K562 (cell line): ENCODE measurements around the gene CXCR5. TPM values are rescaled to one million over a fixed set of nuclear protein-coding genes. Genes with fewer than 3 reads are reported as not detected.
A peak's percentile ranks its signal among the peaks of the same experiment; 100 is the strongest.

Experiments
- ATAC-seq: fragments of 200-7000 bp; cut with Tn5 transposase; 3 replicates; pipeline ENCODE4 v1.9.1; 2020; ENCODE audit warnings: moderate library complexity
- BruUV-seq: library from RNA; stranded (reverse); fragments of 400-500 nt; replicated peaks from 2 replicates; lab custom pipeline; 2021; lab: Mats Ljungman, UMichigan
- CTCF ChIA-PET: fragments of 300-600 bp; formaldehyde crosslinking; extraction: SDS; loops from one replicate; lab custom pipeline; 2021; ENCODE audit warnings: low intra/inter-chr PET ratio; lab: Yijun Ruan, JAX
- POLR2A ChIA-PET: fragments of 300-600, 350-650 bp; sonication (Branson Sonifier 250); formaldehyde crosslinking; extraction: SDS; loops from one replicate; lab custom pipeline; 2021; ENCODE audit warnings: antibody characterized with exemption, inconsistent platforms; lab: Yijun Ruan, JAX
- DNase-seq, 4 experiments: peaks; one replicate each; pipeline versions ENCODE4 v3.0.0 to v3.0.0-alpha.2; 2011 to 2018; ENCODE audit warnings: low spot score in 3 of 4, mixed read lengths in 3 of 4; ENCODE audit errors: extremely low read depth in 1 of 4
- FAIRE-seq: peaks from 2 replicates; lab custom pipeline; 2011; peaks lifted over from hg19 to GRCh38; lab: Jason Lieb, UNC
- H2AFZ ChIP-seq: 2 replicates; pipeline ENCODE4 v1.6.0; 2011; ENCODE audit warnings: low read depth, low read length, control low read depth, inconsistent platforms
- H3K27ac ChIP-seq: fragments of 200-600 bp; 3 replicates; pipeline ENCODE4 v1.8.0; 2011; ENCODE audit warnings: low read depth, mild to moderate bottlenecking, control low read depth, inconsistent platforms, low read length, moderate library complexity, mixed read lengths; ENCODE audit errors: extremely low read depth
- H3K27me3 ChIP-seq, 2 experiments: fragments of 300-600 bp in 1 of 2; 2 replicates in 1 of 2; 3 replicates in 1 of 2; pipeline versions ENCODE4 v1.6.0 to v1.8.0; 2011; ENCODE audit warnings: inconsistent platforms in 2 of 2, low read length in 2 of 2, mild to moderate bottlenecking in 1 of 2, mixed read lengths in 1 of 2, moderate library complexity in 1 of 2; ENCODE audit not compliant: control insufficient read depth in 2 of 2, insufficient read depth in 2 of 2
- H3K36me3 ChIP-seq: fragments of 300-600 bp; 3 replicates; pipeline ENCODE4 v1.8.0; 2011; ENCODE audit warnings: mild to moderate bottlenecking, low read length, inconsistent platforms; ENCODE audit not compliant: control insufficient read depth, insufficient read depth
- H3K4me1 ChIP-seq, 2 experiments: fragments of 200-600 bp in 1 of 2; replicated peaks in 1 of 2; 2 replicates in 1 of 2; 3 replicates in 1 of 2; pipeline versions ENCODE4 v1.5.1 to v1.8.0; 2011; ENCODE audit warnings: inconsistent platforms in 2 of 2, low read length in 2 of 2, mild to moderate bottlenecking in 1 of 2, mixed read lengths in 1 of 2, moderate library complexity in 1 of 2; ENCODE audit not compliant: control insufficient read depth in 2 of 2, insufficient read depth in 2 of 2
- H3K4me2 ChIP-seq: 2 replicates; pipeline ENCODE4 v1.6.1; 2011; ENCODE audit warnings: low read length, control low read depth, inconsistent platforms, mixed read lengths; ENCODE audit not compliant: insufficient read depth
- H3K4me3 ChIP-seq: fragments of 200-600 bp; sonication (generic), shearing (Covaris generic); 2 replicates; pipeline ENCODE4 v1.5.1; 2016; ENCODE audit warnings: control low read depth, inconsistent platforms
- H3K79me2 ChIP-seq: fragments of 200-600 bp; 3 replicates; pipeline ENCODE4 v1.8.0; 2011; ENCODE audit warnings: low read length, inconsistent platforms; ENCODE audit not compliant: control insufficient read depth, insufficient read depth
- H3K9ac ChIP-seq, 2 experiments: 2 replicates each; pipeline versions ENCODE4 v1.6.0 to v1.6.1; 2011; ENCODE audit warnings: low read depth in 2 of 2, low read length in 2 of 2, control low read depth in 1 of 2, inconsistent platforms in 1 of 2, mild to moderate bottlenecking in 1 of 2, mixed read lengths in 1 of 2; ENCODE audit not compliant: insufficient read depth in 1 of 2
- H3K9me1 ChIP-seq: one replicate; pipeline ENCODE4 v1.6.0; 2011; ENCODE audit warnings: inconsistent platforms, mild to moderate bottlenecking, low read length, moderate library complexity; ENCODE audit not compliant: control insufficient read depth, insufficient read depth
- H3K9me3 ChIP-seq: replicated peaks from 2 replicates; pipeline ENCODE4 v1.5.1; 2011; ENCODE audit warnings: low read depth, low read length, inconsistent platforms; ENCODE audit not compliant: control insufficient read depth, insufficient read depth
- H4K20me1 ChIP-seq: replicated peaks from 2 replicates; pipeline ENCODE4 v1.6.1; 2011; ENCODE audit warnings: low read length, inconsistent platforms, mixed read lengths; ENCODE audit not compliant: control insufficient read depth, insufficient read depth
- CBFA2T2 ChIP-seq: fragments of 450-650 bp; conservative IDR thresholded peaks from 2 replicates; pipeline ENCODE4 v1.6.1; 2017; ENCODE audit warnings: mild to moderate bottlenecking
- EWSR1 ChIP-seq: fragments of 450-650 bp; IDR thresholded peaks from 2 replicates; pipeline ENCODE4 v1.6.1; 2018; ENCODE audit warnings: borderline replicate concordance, mild to moderate bottlenecking, low read depth, moderate library complexity; ENCODE audit not compliant: partially characterized antibody
- HOXB6 ChIP-seq: fragments of 250-450 bp; sonication (Bioruptor Pico); IDR thresholded peaks from 2 replicates; pipeline ENCODE4 v1.5.1; 2022; ENCODE audit warnings: mild to moderate bottlenecking, borderline replicate concordance
- PHTF2 ChIP-seq: fragments of 250-450 bp; sonication (Bioruptor Pico); IDR thresholded peaks from 2 replicates; pipeline ENCODE4 v1.5.0; 2021; ENCODE audit warnings: mild to moderate bottlenecking
- PRPF4 ChIP-seq: fragments of 200-400 bp; formaldehyde crosslinking; IDR thresholded peaks from one replicate; pipeline ENCODE4 v1.6.1; 2017; ENCODE audit warnings: low read length, low read depth, mild to moderate bottlenecking; ENCODE audit not compliant: insufficient read depth, poor library complexity, severe bottlenecking
- RBM17 ChIP-seq: fragments of 200-400 bp; formaldehyde crosslinking; IDR thresholded peaks from 2 replicates; pipeline ENCODE4 v1.6.1; 2017; ENCODE audit warnings: low read depth, mild to moderate bottlenecking, low read length, borderline replicate concordance
- TCF7 ChIP-seq: sonication (generic); IDR thresholded peaks from 2 replicates; pipeline ENCODE4 v1.6.1; 2016; ENCODE audit warnings: antibody characterized with exemption, borderline replicate concordance
- U2AF2 ChIP-seq: fragments of 200-400 bp; formaldehyde crosslinking; optimal IDR thresholded peaks from 2 replicates; pipeline ENCODE3; 2017; ENCODE audit warnings: low read depth, mild to moderate bottlenecking, low read length
- WGBS: fragments of 100-300 bp; shearing (Covaris generic); methylation state at CpG from one replicate; pipeline ENCODE4 v1.1.6; 2016; ENCODE audit warnings: low coverage, mixed read lengths; ENCODE audit not compliant: insufficient coverage; ENCODE audit errors: missing lambda C conversion rate; 5-methylcytosine and 5-hydroxymethylcytosine counted together
- in situ Hi-C: fragments of 300-500 bp; cut with MboI; formaldehyde crosslinking; loops from 4 replicates; pipeline ENCODE4 v1.15.0; 2018; ENCODE audit warnings: inconsistent platforms, mixed read lengths
- intact Hi-C: fragments of 100-400 bp; cut with micrococcal nuclease; formaldehyde crosslinking; loops from 2 replicates; pipeline ENCODE4 v1.14.2; 2022
- polyA plus RNA-seq, 8 experiments: library from polyadenylated mRNA; depleted of rRNA in 4 of 8; stranded (reverse) in 5 of 8; unstranded in 3 of 8; fragments of >200 nt; fragmentation: Nextera tagmentation in 2 of 8; fragmentation: Illumina TruSeq in 1 of 8; extraction: Ambion mirVana in 2 of 8; extraction: Trizol in 1 of 8; gene quantifications; 2 replicates each; pipeline versions ENCODE4 v1.2.1 to v1.2.3, GENCODE V29; 2011 to 2014; ENCODE audit warnings: inconsistent platforms in 1 of 8, missing spikeins in 1 of 8
- total RNA-seq, 7 experiments: library from RNA; depleted of rRNA in 6 of 7; stranded (reverse); fragments of >200 nt in 6 of 7; fragmentation: Illumina TruSeq in 2 of 7; extraction: Trizol in 2 of 7; gene quantifications; 2 replicates each; pipeline versions ENCODE4 v1.2.1 to v1.2.3, GENCODE V29; 2011 to 2021; ENCODE audit warnings: low replicate concordance in 1 of 7
- TF ChIP-seq, protein P1 (sequence below): fragments of 250-450 bp; sonication (Bioruptor Pico); IDR thresholded peaks from 2 replicates; pipeline ENCODE4 v1.8.0; 2022; ENCODE audit warnings: moderate library complexity, mild to moderate bottlenecking, inconsistent platforms
- TF ChIP-seq, protein P2 (sequence below): sonication (generic); formaldehyde crosslinking; IDR thresholded peaks from 2 replicates; pipeline ENCODE4 v1.8.0; 2023; ENCODE audit warnings: mild to moderate bottlenecking, missing genetic modification reagents
- TF ChIP-seq, protein P3 (sequence below): fragments of 200-400 bp; formaldehyde crosslinking; IDR thresholded peaks from 2 replicates; pipeline ENCODE4 v1.6.1; 2017; ENCODE audit warnings: mild to moderate bottlenecking, low read depth, low read length, moderate library complexity
- TF ChIP-seq, protein P4 (sequence below): fragments of 250-450 bp; sonication (Bioruptor Pico); IDR thresholded peaks from 2 replicates; pipeline ENCODE4 v1.8.0; 2022; ENCODE audit warnings: moderate library complexity, mild to moderate bottlenecking, inconsistent platforms

The CXCR5 gene
- total and polyA plus RNA-seq, 9 of the 15 experiments (the other 6 are each of a cell fraction or from before 2014, with no cell fraction given), result 0.03 to 0.06 TPM; not detected in 7

DNA sequence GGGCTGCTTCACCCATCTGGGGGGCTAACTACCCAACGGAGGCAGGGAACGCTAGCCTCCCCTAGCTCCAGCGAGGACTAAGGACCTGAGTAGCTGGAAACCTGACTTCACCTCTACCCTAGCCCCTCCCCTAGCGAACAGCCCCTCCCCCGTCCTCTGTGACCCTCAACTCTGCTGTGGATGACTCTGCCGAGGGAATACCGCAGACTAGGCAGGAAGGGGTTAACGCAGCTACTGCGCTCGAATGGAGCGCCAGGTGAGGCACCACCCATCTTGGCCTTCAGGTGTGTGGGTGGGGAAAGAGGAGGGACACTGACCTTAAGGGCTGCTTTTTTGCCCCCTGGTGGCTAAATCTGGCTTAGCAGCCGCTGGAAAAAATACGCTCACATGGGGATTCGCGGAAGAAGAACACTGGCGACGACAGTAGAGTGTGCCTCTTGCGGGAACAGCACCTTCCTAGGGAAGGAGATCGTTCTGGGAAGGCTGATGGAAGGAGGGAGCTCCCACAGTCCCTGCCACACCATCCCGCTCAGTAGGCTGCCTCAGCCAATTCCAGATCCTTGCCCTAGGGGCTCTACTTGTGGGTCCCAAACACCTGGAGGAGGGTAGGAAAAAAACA lies 46.5 kb downstream of the CXCR5 start:
- H3K4me1 ChIP-seq, result peaks cover 13 to 43% of the 10 kb centered on the region in 2 experiments; a peak in 4 of 5 replicates
- H3K4me3 ChIP-seq, result peak overlapping the region; percentile 64
- H3K27ac ChIP-seq, result peak overlapping the region; percentile 41; the same call in 2 of the 3 replicates
- peak overlapping the region; percentile 96 for H2AFZ ChIP-seq
- peak overlapping the region; percentile 85 for H3K4me2 ChIP-seq
- FAIRE-seq, result peak; percentile 94
- no peaks in the 10 kb centered on the region for H3K9me1 ChIP-seq
- ChIA-PET POLR2A (interaction anchor here (0.8 kb wide), 1 partner anchor 18 kb away, joined by 4 read pairs; no protein-coding TSS in a partner anchor), CTCF (interaction anchor here (0.6 to 3.5 kb wide), 4 partner anchors 24 to 1474 kb away, joined by 3 to 25 read pairs (median 11); no protein-coding TSS in a partner anchor)
- H3K79me2 ChIP-seq, result peaks cover 1% of the 10 kb centered on the region
- peak; percentile 82 to 90 (median 86) for DNase-seq
- ATAC-seq, result peak; percentile 50
- H3K27me3 ChIP-seq, result no peaks in the 10 kb centered on the region
- H3K9ac ChIP-seq, result peak overlapping the region; percentile 22 to 90; a peak in 3 of 4 replicates
- intact Hi-C loops, result no loop called here
- H4K20me1 ChIP-seq, result no peaks in the 10 kb centered on the region
- no peaks in the 10 kb centered on the region for H3K36me3 ChIP-seq
- no TSS peak for BruUV-seq
- in situ Hi-C loops, result no loop called here
- no peaks in the 10 kb centered on the region for H3K9me3 ChIP-seq
- WGBS, result under 1% methylated on average over 20 of the region's 20 CpGs
- TF ChIP-seq RBM17, result no peak
- TF ChIP-seq TCF7, result no peak
- TF ChIP-seq, protein P1, sequence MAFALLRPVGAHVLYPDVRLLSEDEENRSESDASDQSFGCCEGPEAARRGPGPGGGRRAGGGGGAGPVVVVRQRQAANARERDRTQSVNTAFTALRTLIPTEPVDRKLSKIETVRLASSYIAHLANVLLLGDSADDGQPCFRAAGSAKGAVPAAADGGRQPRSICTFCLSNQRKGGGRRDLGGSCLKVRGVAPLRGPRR (CRISPR knock-in tag), result no peak
- TF ChIP-seq, protein P2, sequence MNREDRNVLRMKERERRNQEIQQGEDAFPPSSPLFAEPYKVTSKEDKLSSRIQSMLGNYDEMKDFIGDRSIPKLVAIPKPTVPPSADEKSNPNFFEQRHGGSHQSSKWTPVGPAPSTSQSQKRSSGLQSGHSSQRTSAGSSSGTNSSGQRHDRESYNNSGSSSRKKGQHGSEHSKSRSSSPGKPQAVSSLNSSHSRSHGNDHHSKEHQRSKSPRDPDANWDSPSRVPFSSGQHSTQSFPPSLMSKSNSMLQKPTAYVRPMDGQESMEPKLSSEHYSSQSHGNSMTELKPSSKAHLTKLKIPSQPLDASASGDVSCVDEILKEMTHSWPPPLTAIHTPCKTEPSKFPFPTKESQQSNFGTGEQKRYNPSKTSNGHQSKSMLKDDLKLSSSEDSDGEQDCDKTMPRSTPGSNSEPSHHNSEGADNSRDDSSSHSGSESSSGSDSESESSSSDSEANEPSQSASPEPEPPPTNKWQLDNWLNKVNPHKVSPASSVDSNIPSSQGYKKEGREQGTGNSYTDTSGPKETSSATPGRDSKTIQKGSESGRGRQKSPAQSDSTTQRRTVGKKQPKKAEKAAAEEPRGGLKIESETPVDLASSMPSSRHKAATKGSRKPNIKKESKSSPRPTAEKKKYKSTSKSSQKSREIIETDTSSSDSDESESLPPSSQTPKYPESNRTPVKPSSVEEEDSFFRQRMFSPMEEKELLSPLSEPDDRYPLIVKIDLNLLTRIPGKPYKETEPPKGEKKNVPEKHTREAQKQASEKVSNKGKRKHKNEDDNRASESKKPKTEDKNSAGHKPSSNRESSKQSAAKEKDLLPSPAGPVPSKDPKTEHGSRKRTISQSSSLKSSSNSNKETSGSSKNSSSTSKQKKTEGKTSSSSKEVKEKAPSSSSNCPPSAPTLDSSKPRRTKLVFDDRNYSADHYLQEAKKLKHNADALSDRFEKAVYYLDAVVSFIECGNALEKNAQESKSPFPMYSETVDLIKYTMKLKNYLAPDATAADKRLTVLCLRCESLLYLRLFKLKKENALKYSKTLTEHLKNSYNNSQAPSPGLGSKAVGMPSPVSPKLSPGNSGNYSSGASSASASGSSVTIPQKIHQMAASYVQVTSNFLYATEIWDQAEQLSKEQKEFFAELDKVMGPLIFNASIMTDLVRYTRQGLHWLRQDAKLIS (CRISPR knock-in tag), result no peak; the same call in 1 of the 2 replicates
- no peak for TF ChIP-seq CBFA2T2
- TF ChIP-seq, protein P3, sequence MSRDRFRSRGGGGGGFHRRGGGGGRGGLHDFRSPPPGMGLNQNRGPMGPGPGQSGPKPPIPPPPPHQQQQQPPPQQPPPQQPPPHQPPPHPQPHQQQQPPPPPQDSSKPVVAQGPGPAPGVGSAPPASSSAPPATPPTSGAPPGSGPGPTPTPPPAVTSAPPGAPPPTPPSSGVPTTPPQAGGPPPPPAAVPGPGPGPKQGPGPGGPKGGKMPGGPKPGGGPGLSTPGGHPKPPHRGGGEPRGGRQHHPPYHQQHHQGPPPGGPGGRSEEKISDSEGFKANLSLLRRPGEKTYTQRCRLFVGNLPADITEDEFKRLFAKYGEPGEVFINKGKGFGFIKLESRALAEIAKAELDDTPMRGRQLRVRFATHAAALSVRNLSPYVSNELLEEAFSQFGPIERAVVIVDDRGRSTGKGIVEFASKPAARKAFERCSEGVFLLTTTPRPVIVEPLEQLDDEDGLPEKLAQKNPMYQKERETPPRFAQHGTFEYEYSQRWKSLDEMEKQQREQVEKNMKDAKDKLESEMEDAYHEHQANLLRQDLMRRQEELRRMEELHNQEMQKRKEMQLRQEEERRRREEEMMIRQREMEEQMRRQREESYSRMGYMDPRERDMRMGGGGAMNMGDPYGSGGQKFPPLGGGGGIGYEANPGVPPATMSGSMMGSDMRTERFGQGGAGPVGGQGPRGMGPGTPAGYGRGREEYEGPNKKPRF, result no peak
- TF ChIP-seq U2AF2, result no peak
- no peak for TF ChIP-seq PRPF4
- TF ChIP-seq PHTF2 (CRISPR knock-in tag), result no peak
- no peak for TF ChIP-seq HOXB6 (CRISPR knock-in tag)
- TF ChIP-seq, protein P4, sequence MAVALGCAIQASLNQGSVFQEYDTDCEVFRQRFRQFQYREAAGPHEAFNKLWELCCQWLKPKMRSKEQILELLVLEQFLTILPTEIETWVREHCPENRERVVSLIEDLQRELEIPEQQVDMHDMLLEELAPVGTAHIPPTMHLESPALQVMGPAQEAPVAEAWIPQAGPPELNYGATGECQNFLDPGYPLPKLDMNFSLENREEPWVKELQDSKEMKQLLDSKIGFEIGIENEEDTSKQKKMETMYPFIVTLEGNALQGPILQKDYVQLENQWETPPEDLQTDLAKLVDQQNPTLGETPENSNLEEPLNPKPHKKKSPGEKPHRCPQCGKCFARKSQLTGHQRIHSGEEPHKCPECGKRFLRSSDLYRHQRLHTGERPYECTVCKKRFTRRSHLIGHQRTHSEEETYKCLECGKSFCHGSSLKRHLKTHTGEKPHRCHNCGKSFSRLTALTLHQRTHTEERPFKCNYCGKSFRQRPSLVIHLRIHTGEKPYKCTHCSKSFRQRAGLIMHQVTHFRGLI, result no peak
- no peak for TF ChIP-seq EWSR1
